ENCODE data around the gene MBD3L4. TPM values are rescaled to one million over a fixed set of nuclear protein-coding genes. Genes with fewer than 3 reads are reported as not detected.
"Not testable (repeated sequence)": the region's sequence is repeated elsewhere in the genome, so short reads cannot be mapped to it uniquely, and the experiment has no call there.

The MBD3L4 gene
- total and polyA plus RNA-seq, 2 donors (not counting 3 experiments of a cell fraction or from before 2014, with no cell fraction given), result not detected

- Histone ChIP-seq H3K27ac (ENCODE audit: insufficient read depth, low read depth, low read length) (no peak overlapping the region), H3K9ac (replicated peaks; ENCODE audit: extremely low read depth, insufficient read depth, low read length) (no peak overlapping the region), H4K20me1 (replicated peaks; ENCODE audit: control insufficient read depth, extremely low read depth, insufficient read depth, low read length) (no peaks in the 10 kb centered on the region), H3K9me1 (replicated peaks; ENCODE audit: control insufficient read depth, extremely low read depth, insufficient read depth, low read length) (no peaks in the 10 kb centered on the region), H3K27me3 (ENCODE audit: control insufficient read depth in 2 of 2, insufficient read depth in 2 of 2, low read length in 2 of 2) (no peaks in the 10 kb centered on the region), H3K9me3 (replicated peaks; ENCODE audit: control insufficient read depth, insufficient read depth, low read length) (no peaks in the 10 kb centered on the region), H2AFZ (ENCODE audit: low read depth, low read length) (no peak overlapping the region), H3K4me1 (ENCODE audit: control insufficient read depth, extremely low read depth, insufficient read depth, low read length) (no peaks in the 10 kb centered on the region), H3K4me3 (replicated peaks in 1 of 3; ENCODE audit: insufficient read depth in 1 of 3, low read depth in 1 of 3, low read length in 3 of 3) (no peak overlapping the region), H3K79me2 (ENCODE audit: control insufficient read depth, insufficient read depth, low read length) (no peaks in the 10 kb centered on the region), H3K36me3 (ENCODE audit: control insufficient read depth in 2 of 2, extremely low read depth in 1 of 2, insufficient read depth in 2 of 2, low read length in 2 of 2) (no peaks in the 10 kb centered on the region), H3K4me2 (ENCODE audit: insufficient read depth, low read length) (no peak overlapping the region)
- no TSS peak for BruUV-seq (replicated peaks)
- ChIA-PET CTCF (interaction anchor here (0.9 kb wide), 1 partner anchor 121 kb away, joined by 3 read pairs; no protein-coding TSS in a partner anchor), POLR2A (no interaction called here)
- FAIRE-seq, result no peak
- dilution Hi-C loops (cut with MboI; ENCODE audit: extremely low pct_ligation_motif_present, low sequenced_read_pairs), result no loop called here
- no peak for DNase-seq (ENCODE audit: low read depth, low spot score)
- intact Hi-C loops (cut with micrococcal nuclease), result no loop called here
- TF ChIP-seq JUN (IDR thresholded peaks at IDR 0.05; ENCODE audit: borderline replicate concordance, insufficient read depth, insufficient read length, low read depth) (no peak), MYC (IDR thresholded peaks at IDR 0.05; ENCODE audit: low read depth, low read length) (no peak), GATA2 (IDR thresholded peaks at IDR 0.05; ENCODE audit: insufficient read depth, insufficient read length, low read depth, low read length) (no peak), MAX (IDR thresholded peaks at IDR 0.05; ENCODE audit: insufficient read depth, insufficient read length) (no peak), POLR2AphosphoS5 (IDR thresholded peaks at IDR 0.05; ENCODE audit: insufficient read depth, low read depth, low read length) (no peak), EZH2 (IDR thresholded peaks at IDR 0.05; ENCODE audit: borderline replicate concordance, low read depth, low read length, severe bottlenecking) (no peak), FOS (IDR thresholded peaks at IDR 0.05; ENCODE audit: borderline replicate concordance, insufficient read depth, low read length) (no peak)
- TF ChIP-seq, protein P1, sequence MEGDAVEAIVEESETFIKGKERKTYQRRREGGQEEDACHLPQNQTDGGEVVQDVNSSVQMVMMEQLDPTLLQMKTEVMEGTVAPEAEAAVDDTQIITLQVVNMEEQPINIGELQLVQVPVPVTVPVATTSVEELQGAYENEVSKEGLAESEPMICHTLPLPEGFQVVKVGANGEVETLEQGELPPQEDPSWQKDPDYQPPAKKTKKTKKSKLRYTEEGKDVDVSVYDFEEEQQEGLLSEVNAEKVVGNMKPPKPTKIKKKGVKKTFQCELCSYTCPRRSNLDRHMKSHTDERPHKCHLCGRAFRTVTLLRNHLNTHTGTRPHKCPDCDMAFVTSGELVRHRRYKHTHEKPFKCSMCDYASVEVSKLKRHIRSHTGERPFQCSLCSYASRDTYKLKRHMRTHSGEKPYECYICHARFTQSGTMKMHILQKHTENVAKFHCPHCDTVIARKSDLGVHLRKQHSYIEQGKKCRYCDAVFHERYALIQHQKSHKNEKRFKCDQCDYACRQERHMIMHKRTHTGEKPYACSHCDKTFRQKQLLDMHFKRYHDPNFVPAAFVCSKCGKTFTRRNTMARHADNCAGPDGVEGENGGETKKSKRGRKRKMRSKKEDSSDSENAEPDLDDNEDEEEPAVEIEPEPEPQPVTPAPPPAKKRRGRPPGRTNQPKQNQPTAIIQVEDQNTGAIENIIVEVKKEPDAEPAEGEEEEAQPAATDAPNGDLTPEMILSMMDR (IDR thresholded peaks at IDR 0.05; ENCODE audit: extremely low read depth in 1 of 2, insufficient read depth in 1 of 2, low read depth in 1 of 2, low read length in 2 of 2), result no peak
Observed at GRCh38 chr19:7063339-7063738, 23.4 kb upstream of the MBD3L4 start.

DNA sequence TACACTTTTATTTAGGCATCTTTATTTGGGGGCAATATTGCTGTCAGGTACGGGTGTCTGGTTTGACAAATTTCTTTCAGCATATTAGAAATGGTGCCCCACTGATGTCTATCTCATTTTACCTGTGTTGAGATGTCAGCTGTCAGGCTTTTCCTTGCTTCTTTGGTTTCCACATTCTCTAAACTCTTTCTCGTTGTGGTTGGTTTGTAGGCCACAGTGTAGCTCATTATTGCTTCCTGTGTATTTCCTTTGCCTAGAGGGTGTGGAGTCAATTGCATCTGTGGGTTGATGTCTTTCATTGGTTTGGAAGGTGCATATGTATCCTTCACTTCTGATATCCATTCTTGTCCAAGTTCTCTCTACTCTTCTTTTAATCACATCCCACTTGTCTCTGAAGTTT is 20.0 kb upstream of the MBD3L4 start:
- H3K4me3 ChIP-seq (replicated peaks in 1 of 3; ENCODE audit: insufficient read depth in 1 of 3, low read depth in 1 of 3, low read length in 3 of 3); intact Hi-C loops (cut with micrococcal nuclease); CTCF ChIA-PET; H4K20me1 ChIP-seq (replicated peaks; ENCODE audit: control insufficient read depth, extremely low read depth, insufficient read depth, low read length); H2AFZ ChIP-seq (ENCODE audit: low read depth, low read length); H3K27ac ChIP-seq (ENCODE audit: insufficient read depth, low read depth, low read length); FAIRE-seq; H3K79me2 ChIP-seq (ENCODE audit: control insufficient read depth, insufficient read depth, low read length); H3K9ac ChIP-seq (replicated peaks; ENCODE audit: extremely low read depth, insufficient read depth, low read length); H3K9me1 ChIP-seq (replicated peaks; ENCODE audit: control insufficient read depth, extremely low read depth, insufficient read depth, low read length); BruUV-seq (replicated peaks); H3K4me2 ChIP-seq (ENCODE audit: insufficient read depth, low read length); H3K27me3 ChIP-seq (ENCODE audit: control insufficient read depth in 2 of 2, insufficient read depth in 2 of 2, low read length in 2 of 2); H3K36me3 ChIP-seq (ENCODE audit: control insufficient read depth in 2 of 2, extremely low read depth in 1 of 2, insufficient read depth in 2 of 2, low read length in 2 of 2); H3K9me3 ChIP-seq (replicated peaks; ENCODE audit: control insufficient read depth, insufficient read depth, low read length); DNase-seq (ENCODE audit: low read depth, low spot score); POLR2A ChIA-PET; dilution Hi-C loops (cut with MboI; ENCODE audit: extremely low pct_ligation_motif_present, low sequenced_read_pairs); H3K4me1 ChIP-seq (ENCODE audit: control insufficient read depth, extremely low read depth, insufficient read depth, low read length): not testable (repeated sequence)

DNA sequence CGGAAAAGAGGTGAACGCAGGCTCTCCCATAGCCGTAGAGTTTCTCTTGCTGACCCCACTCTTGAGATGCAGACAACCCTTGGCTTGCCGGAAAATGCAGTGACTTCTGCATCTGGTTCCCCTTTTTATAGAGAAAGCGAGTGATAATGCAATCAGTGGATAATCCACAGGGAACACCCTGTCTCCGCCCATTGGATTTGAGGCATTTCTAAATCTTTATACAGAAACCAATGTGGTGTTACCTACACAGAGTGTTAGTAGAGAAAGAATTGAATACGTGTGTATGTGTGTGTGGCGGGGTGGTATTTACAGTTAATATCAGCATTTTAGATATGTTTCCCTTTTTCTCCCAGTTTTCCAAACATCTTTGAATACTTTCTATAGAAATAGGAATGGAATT is 18.6 kb upstream of the MBD3L4 start, which contains the start of gene MBD3L3:
MBD3L3 (minus strand) TSS at position 101 of the 400 bp plus-strand sequence; CDS start at position 30, 71 bp downstream.
- POLR2A ChIA-PET; H3K4me3 ChIP-seq (replicated peaks in 1 of 3; ENCODE audit: insufficient read depth in 1 of 3, low read depth in 1 of 3, low read length in 3 of 3); H3K9me1 ChIP-seq (replicated peaks; ENCODE audit: control insufficient read depth, extremely low read depth, insufficient read depth, low read length); BruUV-seq (replicated peaks); H2AFZ ChIP-seq (ENCODE audit: low read depth, low read length); H3K4me1 ChIP-seq (ENCODE audit: control insufficient read depth, extremely low read depth, insufficient read depth, low read length); intact Hi-C loops (cut with micrococcal nuclease); dilution Hi-C loops (cut with MboI; ENCODE audit: extremely low pct_ligation_motif_present, low sequenced_read_pairs); H3K4me2 ChIP-seq (ENCODE audit: insufficient read depth, low read length); H3K79me2 ChIP-seq (ENCODE audit: control insufficient read depth, insufficient read depth, low read length); CTCF ChIA-PET; FAIRE-seq; H3K36me3 ChIP-seq (ENCODE audit: control insufficient read depth in 2 of 2, extremely low read depth in 1 of 2, insufficient read depth in 2 of 2, low read length in 2 of 2); DNase-seq (ENCODE audit: low read depth, low spot score); H4K20me1 ChIP-seq (replicated peaks; ENCODE audit: control insufficient read depth, extremely low read depth, insufficient read depth, low read length); H3K9me3 ChIP-seq (replicated peaks; ENCODE audit: control insufficient read depth, insufficient read depth, low read length); H3K27me3 ChIP-seq (ENCODE audit: control insufficient read depth in 2 of 2, insufficient read depth in 2 of 2, low read length in 2 of 2); H3K9ac ChIP-seq (replicated peaks; ENCODE audit: extremely low read depth, insufficient read depth, low read length); H3K27ac ChIP-seq (ENCODE audit: insufficient read depth, low read depth, low read length): not testable (repeated sequence)

Measured in endothelial cell of umbilical vein (primary cell).